H9 (cell line): Measurements from ENCODE around the gene SCTR. TPM values are rescaled to one million over a fixed set of nuclear protein-coding genes. Genes with fewer than 3 reads are reported as not detected.
A peak's percentile ranks its signal among the peaks of the same experiment; 100 is the strongest.

Source experiments
- DNase-seq: peaks from one replicate; pipeline ENCODE4 v3.0.0-alpha.2; 2017
- H2AFZ ChIP-seq: one replicate; pipeline ENCODE4 v1.6.1; 2013; ENCODE audit warnings: mild to moderate bottlenecking, low read length, control low read depth, moderate library complexity
- H2AK5ac ChIP-seq: 2 replicates; pipeline ENCODE4 v1.6.1; 2013; ENCODE audit warnings: low read length, control low read depth, mixed read lengths; ENCODE audit not compliant: insufficient read length
- H2BK120ac ChIP-seq: one replicate; pipeline ENCODE4 v1.6.1; 2013; ENCODE audit warnings: low read depth, mild to moderate bottlenecking, low read length, control low read depth, inconsistent platforms; ENCODE audit not compliant: poor library complexity, severe bottlenecking
- H2BK12ac ChIP-seq: 2 replicates; pipeline ENCODE4 v1.6.1; 2013; ENCODE audit warnings: low read length, control low read depth, mixed read lengths, low read depth; ENCODE audit not compliant: insufficient read length
- H2BK15ac ChIP-seq: 2 replicates; pipeline ENCODE4 v1.6.1; 2013; ENCODE audit warnings: low read depth, low read length, control low read depth
- H2BK20ac ChIP-seq: one replicate; pipeline ENCODE4 v1.6.1; 2013; ENCODE audit warnings: low read depth, mild to moderate bottlenecking, low read length, control low read depth, inconsistent platforms; ENCODE audit not compliant: poor library complexity, severe bottlenecking
- H2BK5ac ChIP-seq: 2 replicates; pipeline ENCODE4 v1.6.1; 2013; ENCODE audit warnings: low read length, control low read depth, mixed read lengths; ENCODE audit not compliant: insufficient read length
- H3K14ac ChIP-seq: 2 replicates; pipeline ENCODE4 v1.6.1; 2013; ENCODE audit warnings: low read length, control low read depth; ENCODE audit not compliant: insufficient read depth
- H3K18ac ChIP-seq: 2 replicates; pipeline ENCODE4 v1.6.1; 2013; ENCODE audit warnings: low read depth, mild to moderate bottlenecking, mixed read lengths, low read length, control low read depth; ENCODE audit not compliant: insufficient read length
- H3K23ac ChIP-seq: 2 replicates; pipeline ENCODE4 v1.6.1; 2013; ENCODE audit warnings: low read length, control low read depth, mixed read lengths, low read depth; ENCODE audit not compliant: insufficient read length
- H3K23me2 ChIP-seq: 2 replicates; pipeline ENCODE4 v1.6.1; 2013; ENCODE audit warnings: low read depth, mild to moderate bottlenecking, mixed read lengths, low read length, control low read depth; ENCODE audit not compliant: insufficient read length, poor library complexity, severe bottlenecking
- H3K27ac ChIP-seq: 2 replicates; pipeline ENCODE4 v1.5.1; 2013; ENCODE audit warnings: low read length, control low read depth, mixed read lengths, low read depth; ENCODE audit not compliant: insufficient read length
- H3K27me3 ChIP-seq: 2 replicates; pipeline ENCODE4 v1.6.1; 2013; ENCODE audit warnings: low read length, control low read depth, inconsistent platforms; ENCODE audit not compliant: insufficient read depth
- H3K4ac ChIP-seq: 2 replicates; pipeline ENCODE4 v1.6.1; 2013; ENCODE audit warnings: low read depth, mild to moderate bottlenecking, control low read depth, inconsistent platforms, low read length, moderate library complexity
- H3K4me1 ChIP-seq: 2 replicates; pipeline ENCODE4 v1.6.1; 2013; ENCODE audit warnings: low read length, control low read depth, inconsistent platforms; ENCODE audit not compliant: insufficient read depth
- H3K4me2 ChIP-seq: 2 replicates; pipeline ENCODE4 v1.6.1; 2013; ENCODE audit warnings: low read length, control low read depth, mixed read lengths; ENCODE audit not compliant: insufficient read length, insufficient read depth
- H3K56ac ChIP-seq: 2 replicates; pipeline ENCODE4 v1.6.1; 2013; ENCODE audit warnings: low read depth, mild to moderate bottlenecking, mixed read lengths, low read length, control low read depth; ENCODE audit not compliant: insufficient read length
- H3K79me1 ChIP-seq: 2 replicates; pipeline ENCODE4 v1.6.1; 2013; ENCODE audit warnings: low read depth, mild to moderate bottlenecking, moderate library complexity, low read length, control low read depth, inconsistent platforms; ENCODE audit not compliant: insufficient read depth, poor library complexity, severe bottlenecking
- H3K79me2 ChIP-seq: 2 replicates; pipeline ENCODE4 v1.6.1; 2013; ENCODE audit warnings: low read length, control low read depth, inconsistent platforms; ENCODE audit not compliant: insufficient read depth
- H3K9ac ChIP-seq: 2 replicates; pipeline ENCODE4 v1.6.1; 2013; ENCODE audit warnings: low read length, control low read depth, mixed read lengths; ENCODE audit not compliant: insufficient read length; ENCODE audit errors: extremely low read depth
- H3K9me3 ChIP-seq: one replicate; pipeline ENCODE4 v1.6.1; 2013; ENCODE audit warnings: low read depth, low read length, inconsistent platforms; ENCODE audit not compliant: control insufficient read depth
- H3T11ph ChIP-seq: one replicate; pipeline ENCODE4 v1.6.1; 2013; ENCODE audit warnings: mild to moderate bottlenecking, low read length, control low read depth, inconsistent platforms
- H4K20me1 ChIP-seq: one replicate; pipeline ENCODE4 v1.6.1; 2013; ENCODE audit not compliant: control insufficient read depth, insufficient read length, insufficient read depth
- H4K5ac ChIP-seq: 2 replicates; pipeline ENCODE4 v1.6.1; 2013; ENCODE audit warnings: low read depth, mild to moderate bottlenecking, mixed read lengths, low read length, control low read depth; ENCODE audit not compliant: insufficient read length
- H4K8ac ChIP-seq: replicated peaks from 2 replicates; pipeline ENCODE4 v1.6.1; 2013; ENCODE audit warnings: low read length, control low read depth, mixed read lengths, low read depth; ENCODE audit not compliant: insufficient read length
- H4K91ac ChIP-seq: 2 replicates; pipeline ENCODE4 v1.6.1; 2013; ENCODE audit warnings: low read depth, mild to moderate bottlenecking, moderate library complexity, mixed read lengths, low read length, control low read depth; ENCODE audit not compliant: insufficient read length
- H3K27ac Mint-ChIP-seq, 3 experiments: 2 replicates in 2 of 3; 3 replicates in 1 of 3; pipeline ENCODE4 v1.8.0; 2020 to 2021; ENCODE audit warnings: mixed read lengths in 3 of 3, mild to moderate bottlenecking in 1 of 3, moderate library complexity in 1 of 3
- H3K27me3 Mint-ChIP-seq: 2 replicates; pipeline ENCODE4 v1.8.0; 2021; ENCODE audit warnings: low read depth, mild to moderate bottlenecking, moderate library complexity, mixed read lengths
- H3K36me3 Mint-ChIP-seq, 3 experiments: 2 replicates in 2 of 3; 3 replicates in 1 of 3; pipeline ENCODE4 v1.8.0; 2020 to 2021; ENCODE audit warnings: low read depth in 3 of 3, mixed read lengths in 3 of 3; ENCODE audit not compliant: insufficient read depth in 1 of 3
- H3K4me1 Mint-ChIP-seq, 2 experiments: 2 replicates each; pipeline ENCODE4 v1.8.0; 2020; ENCODE audit warnings: mixed read lengths in 2 of 2
- H3K4me3 Mint-ChIP-seq, 2 experiments: 2 replicates in 1 of 2; 3 replicates in 1 of 2; pipeline ENCODE4 v1.8.0; 2020 to 2021; ENCODE audit warnings: mild to moderate bottlenecking in 2 of 2, mixed read lengths in 2 of 2, moderate library complexity in 1 of 2
- H3K9me3 Mint-ChIP-seq, 2 experiments: 2 replicates in 1 of 2; 3 replicates in 1 of 2; pipeline ENCODE4 v1.8.0; 2020; ENCODE audit warnings: mild to moderate bottlenecking in 2 of 2, mixed read lengths in 2 of 2, moderate library complexity in 1 of 2
- WGBS: extraction: QIAGEN DNeasy Blood & Tissue Kit; methylation state at CpG from one replicate; pipeline ENCODE4 v1.1.7; 2013; ENCODE audit warnings: missing lambda C conversion rate, low lambda C conversion rate, mixed read lengths; ENCODE audit not compliant: insufficient read length; ENCODE audit errors: extremely low coverage; 5-methylcytosine and 5-hydroxymethylcytosine counted together
- total RNA-seq: library from RNA; stranded (reverse); gene quantifications from 2 replicates; pipeline ENCODE4 v1.2.1, GENCODE V29; 2021
- TF ChIP-seq, protein P1 (sequence below): fragments of 200-600 bp; sonication (generic); conservative IDR thresholded peaks from 3 replicates; pipeline ENCODE4 v1.8.0; 2021; ENCODE audit warnings: antibody characterized with exemption, mild to moderate bottlenecking

Gene SCTR
- total RNA-seq, 1 experiment from 2014 or later, result not detected

DNA sequence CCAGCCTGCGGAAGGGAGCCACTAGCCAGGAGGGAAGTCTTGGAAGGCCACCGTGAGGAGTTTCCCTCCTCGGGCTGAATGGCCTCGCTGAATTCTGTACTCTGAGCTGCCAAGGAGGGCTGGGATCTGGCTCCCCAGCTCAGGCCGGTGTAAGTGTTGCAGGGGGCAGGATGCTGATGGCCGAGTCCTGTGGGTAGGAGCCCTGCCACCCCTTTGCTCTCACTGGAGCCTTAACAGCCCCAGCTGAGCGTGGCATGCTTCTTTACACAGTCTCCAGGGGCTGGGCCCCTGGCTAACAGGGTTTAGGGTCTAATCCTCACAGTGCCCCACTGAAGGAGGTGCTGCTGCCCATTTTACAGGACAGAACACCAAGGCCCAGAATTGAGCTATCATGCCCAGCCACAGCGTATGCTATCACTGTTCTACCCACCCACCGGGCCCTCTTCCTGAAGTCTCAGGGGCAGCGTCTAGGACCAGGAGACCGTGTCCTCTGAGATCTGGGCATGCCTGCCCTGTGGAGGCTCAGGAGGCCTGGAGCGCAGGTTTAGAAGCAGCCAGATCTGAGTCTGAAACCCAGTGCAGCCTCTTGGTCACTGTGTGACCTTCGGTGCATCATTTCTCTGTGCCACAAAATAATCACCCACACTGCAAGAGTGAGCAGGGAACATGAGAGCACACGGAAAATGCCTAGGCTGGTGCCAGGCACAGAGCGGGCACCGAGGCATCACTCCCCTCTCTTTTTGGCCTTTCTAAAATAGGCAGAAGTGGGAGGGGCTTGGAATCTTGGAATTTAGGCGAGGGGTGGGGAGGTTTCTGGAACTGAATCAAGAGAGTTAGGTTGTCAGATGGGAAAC lies 49.7 kb downstream of the SCTR start:
- H3K4me1 ChIP-seq, result no peaks in the 10 kb centered on the region

More for the DNA sequence above, 49.7 kb downstream of the SCTR start:
- Histone ChIP-seq H3K27me3 (no peaks in the 10 kb centered on the region), H4K91ac (no peak overlapping the region), H2AK5ac (no peak overlapping the region), H3K9me3 (no peaks in the 10 kb centered on the region), H4K8ac (no peak overlapping the region), H4K5ac (no peak overlapping the region), H3K79me1 (no peaks in the 10 kb centered on the region), H2BK5ac (no peak overlapping the region), H3K18ac (no peak overlapping the region), H3K23ac (no peak overlapping the region), H3K9ac (no peak overlapping the region), H4K20me1 (no peaks in the 10 kb centered on the region), H3K4ac (no peak overlapping the region), H3K4me2 (no peak overlapping the region), H3K23me2 (no peaks in the 10 kb centered on the region), H3K14ac (no peak overlapping the region), H2BK15ac (no peak overlapping the region), H2BK120ac (no peak overlapping the region), H2BK12ac (no peak overlapping the region), H3T11ph (no peak overlapping the region), H3K27ac (no peak overlapping the region), H3K56ac (no peak overlapping the region), H2AFZ (no peak overlapping the region), H2BK20ac (no peak overlapping the region), H3K79me2 (no peaks in the 10 kb centered on the region)
- H3K27ac Mint-ChIP-seq, result peak overlapping the region in 2 of 3 experiments; percentile 2 to 22; a peak in 1 of 7 replicates
- no peaks in the 10 kb centered on the region; a peak in 1 of 5 replicates for H3K9me3 Mint-ChIP-seq
- peaks cover 6% of the 10 kb centered on the region for H3K27me3 Mint-ChIP-seq
- TF ChIP-seq, protein P1, sequence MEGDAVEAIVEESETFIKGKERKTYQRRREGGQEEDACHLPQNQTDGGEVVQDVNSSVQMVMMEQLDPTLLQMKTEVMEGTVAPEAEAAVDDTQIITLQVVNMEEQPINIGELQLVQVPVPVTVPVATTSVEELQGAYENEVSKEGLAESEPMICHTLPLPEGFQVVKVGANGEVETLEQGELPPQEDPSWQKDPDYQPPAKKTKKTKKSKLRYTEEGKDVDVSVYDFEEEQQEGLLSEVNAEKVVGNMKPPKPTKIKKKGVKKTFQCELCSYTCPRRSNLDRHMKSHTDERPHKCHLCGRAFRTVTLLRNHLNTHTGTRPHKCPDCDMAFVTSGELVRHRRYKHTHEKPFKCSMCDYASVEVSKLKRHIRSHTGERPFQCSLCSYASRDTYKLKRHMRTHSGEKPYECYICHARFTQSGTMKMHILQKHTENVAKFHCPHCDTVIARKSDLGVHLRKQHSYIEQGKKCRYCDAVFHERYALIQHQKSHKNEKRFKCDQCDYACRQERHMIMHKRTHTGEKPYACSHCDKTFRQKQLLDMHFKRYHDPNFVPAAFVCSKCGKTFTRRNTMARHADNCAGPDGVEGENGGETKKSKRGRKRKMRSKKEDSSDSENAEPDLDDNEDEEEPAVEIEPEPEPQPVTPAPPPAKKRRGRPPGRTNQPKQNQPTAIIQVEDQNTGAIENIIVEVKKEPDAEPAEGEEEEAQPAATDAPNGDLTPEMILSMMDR, result no peak
- no peaks in the 10 kb centered on the region for H3K36me3 Mint-ChIP-seq
- no peak overlapping the region for H3K4me3 Mint-ChIP-seq
- no CpG with 5 or more reads among the region's 17 CpGs for WGBS
- H3K4me1 Mint-ChIP-seq, result peaks cover 15 to 36% of the 10 kb centered on the region in 2 experiments
- peak; percentile 21 for DNase-seq
